NB4 (cell line): ENCODE results near the gene ADAM11.
"Not testable (repeated sequence)": the region's sequence is repeated elsewhere in the genome, so short reads cannot be mapped to it uniquely, and the experiment has no call there.

Source experiments
- DNase-seq: peaks from one replicate; pipeline ENCODE4 v3.0.0; 2010; ENCODE audit warnings: low read depth
- H3K4me3 ChIP-seq: one replicate; pipeline ENCODE4 v1.5.1; 2011; ENCODE audit warnings: mild to moderate bottlenecking, low read depth, low read length, moderate library complexity
- MAX ChIP-seq: IDR thresholded peaks from 2 replicates; pipeline ENCODE4 v1.6.1; 2011; ENCODE audit warnings: low read depth, low read length
- MYC ChIP-seq: IDR thresholded peaks from 2 replicates; pipeline ENCODE4 v1.6.1; 2011; ENCODE audit warnings: low read depth, low read length
- POLR2A ChIP-seq: IDR thresholded peaks from 2 replicates; pipeline ENCODE4 v1.6.1; 2011; ENCODE audit warnings: mild to moderate bottlenecking; ENCODE audit not compliant: insufficient read length; ENCODE audit errors: extremely low read depth
- TF ChIP-seq, protein P1 (sequence below): IDR thresholded peaks from one replicate; pipeline ENCODE4 v1.5.1; 2012; ENCODE audit warnings: low read depth, low read length

Gene ADAM11, protein sequence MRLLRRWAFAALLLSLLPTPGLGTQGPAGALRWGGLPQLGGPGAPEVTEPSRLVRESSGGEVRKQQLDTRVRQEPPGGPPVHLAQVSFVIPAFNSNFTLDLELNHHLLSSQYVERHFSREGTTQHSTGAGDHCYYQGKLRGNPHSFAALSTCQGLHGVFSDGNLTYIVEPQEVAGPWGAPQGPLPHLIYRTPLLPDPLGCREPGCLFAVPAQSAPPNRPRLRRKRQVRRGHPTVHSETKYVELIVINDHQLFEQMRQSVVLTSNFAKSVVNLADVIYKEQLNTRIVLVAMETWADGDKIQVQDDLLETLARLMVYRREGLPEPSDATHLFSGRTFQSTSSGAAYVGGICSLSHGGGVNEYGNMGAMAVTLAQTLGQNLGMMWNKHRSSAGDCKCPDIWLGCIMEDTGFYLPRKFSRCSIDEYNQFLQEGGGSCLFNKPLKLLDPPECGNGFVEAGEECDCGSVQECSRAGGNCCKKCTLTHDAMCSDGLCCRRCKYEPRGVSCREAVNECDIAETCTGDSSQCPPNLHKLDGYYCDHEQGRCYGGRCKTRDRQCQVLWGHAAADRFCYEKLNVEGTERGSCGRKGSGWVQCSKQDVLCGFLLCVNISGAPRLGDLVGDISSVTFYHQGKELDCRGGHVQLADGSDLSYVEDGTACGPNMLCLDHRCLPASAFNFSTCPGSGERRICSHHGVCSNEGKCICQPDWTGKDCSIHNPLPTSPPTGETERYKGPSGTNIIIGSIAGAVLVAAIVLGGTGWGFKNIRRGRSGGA

DNA sequence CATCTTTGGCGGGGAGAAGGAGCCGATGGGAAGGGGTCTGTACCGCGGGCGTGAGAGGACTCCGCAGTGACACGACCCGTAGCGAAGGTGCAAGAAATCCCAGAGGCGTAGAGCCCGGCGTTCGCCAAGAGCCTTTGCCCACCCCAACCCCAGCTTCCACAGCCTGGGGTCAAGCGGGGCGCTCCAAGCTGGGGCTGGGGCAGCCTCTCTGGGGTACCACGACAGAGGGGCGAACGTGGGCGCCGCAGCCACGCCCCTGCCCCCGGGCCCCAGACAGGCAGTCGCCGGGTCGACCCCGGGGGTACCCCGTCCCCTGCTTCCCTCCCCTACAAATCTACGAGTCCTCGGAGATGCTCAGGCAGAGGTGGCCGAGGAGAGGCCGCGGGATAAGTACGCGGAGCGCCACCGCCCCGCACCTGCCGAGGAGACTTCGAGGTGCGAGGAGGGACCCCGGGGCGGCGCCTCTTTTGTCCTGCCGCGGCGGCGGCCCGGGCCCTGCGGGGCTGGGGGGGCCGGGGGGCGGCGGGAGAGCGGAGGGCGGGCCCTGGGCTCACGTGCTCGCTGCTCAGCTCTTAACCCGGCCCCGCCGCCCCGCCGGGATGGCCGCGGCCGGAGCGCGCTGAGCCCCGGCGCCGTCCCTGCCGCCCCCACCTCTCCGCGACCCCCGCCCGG is at the start of gene ADAM11:
Gene ADAM11, plus strand, starts transcription at position 575 of the 672 bp plus-strand sequence. CDS start 212 bp downstream, outside the sequence.
- TF ChIP-seq POLR2A (no peak), MAX (no peak)
- TF ChIP-seq, protein P1, sequence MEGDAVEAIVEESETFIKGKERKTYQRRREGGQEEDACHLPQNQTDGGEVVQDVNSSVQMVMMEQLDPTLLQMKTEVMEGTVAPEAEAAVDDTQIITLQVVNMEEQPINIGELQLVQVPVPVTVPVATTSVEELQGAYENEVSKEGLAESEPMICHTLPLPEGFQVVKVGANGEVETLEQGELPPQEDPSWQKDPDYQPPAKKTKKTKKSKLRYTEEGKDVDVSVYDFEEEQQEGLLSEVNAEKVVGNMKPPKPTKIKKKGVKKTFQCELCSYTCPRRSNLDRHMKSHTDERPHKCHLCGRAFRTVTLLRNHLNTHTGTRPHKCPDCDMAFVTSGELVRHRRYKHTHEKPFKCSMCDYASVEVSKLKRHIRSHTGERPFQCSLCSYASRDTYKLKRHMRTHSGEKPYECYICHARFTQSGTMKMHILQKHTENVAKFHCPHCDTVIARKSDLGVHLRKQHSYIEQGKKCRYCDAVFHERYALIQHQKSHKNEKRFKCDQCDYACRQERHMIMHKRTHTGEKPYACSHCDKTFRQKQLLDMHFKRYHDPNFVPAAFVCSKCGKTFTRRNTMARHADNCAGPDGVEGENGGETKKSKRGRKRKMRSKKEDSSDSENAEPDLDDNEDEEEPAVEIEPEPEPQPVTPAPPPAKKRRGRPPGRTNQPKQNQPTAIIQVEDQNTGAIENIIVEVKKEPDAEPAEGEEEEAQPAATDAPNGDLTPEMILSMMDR = no peak
- H3K4me3 ChIP-seq = no peak within 1 kb of the TSS
- no peak for DNase-seq

- DNase-seq = no peak
- H3K4me3 ChIP-seq = no peak overlapping the region
- TF ChIP-seq POLR2A (no peak), MAX (no peak), MYC (no peak)
- TF ChIP-seq, protein P1 = no peak
These were observed 39.3 kb upstream of the ADAM11 start for GRCh38 chr17:44719444-44719843.

DNA sequence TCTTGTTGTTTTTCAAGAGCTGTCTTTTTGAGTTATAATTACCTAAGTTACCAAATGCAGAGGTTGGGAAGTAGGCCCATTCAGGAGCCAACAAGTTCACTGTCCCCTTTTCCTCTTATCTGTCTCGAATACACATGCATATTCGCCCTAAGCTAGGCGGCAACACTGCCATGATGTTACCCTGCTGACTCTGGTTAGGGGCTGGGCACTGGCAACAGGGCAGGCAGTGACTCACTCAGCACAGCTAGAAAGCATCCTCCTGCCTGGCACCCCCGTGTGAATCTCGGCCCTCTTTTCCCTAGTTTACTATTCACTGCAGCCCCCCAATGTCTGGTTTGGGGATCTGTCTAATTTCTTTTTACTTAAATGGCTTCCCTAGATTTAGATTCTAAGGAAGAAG is 36.5 kb upstream of the ADAM11 start:
- DNase-seq = no peak
- no peak overlapping the region for H3K4me3 ChIP-seq
- TF ChIP-seq POLR2A (no peak), MAX (no peak), MYC (no peak)
- TF ChIP-seq, protein P1 = no peak

- not testable (repeated sequence) for DNase-seq, H3K4me3 ChIP-seq
These were observed 32.7 kb upstream of the ADAM11 start for GRCh38 chr17:44726121-44726520.

DNA sequence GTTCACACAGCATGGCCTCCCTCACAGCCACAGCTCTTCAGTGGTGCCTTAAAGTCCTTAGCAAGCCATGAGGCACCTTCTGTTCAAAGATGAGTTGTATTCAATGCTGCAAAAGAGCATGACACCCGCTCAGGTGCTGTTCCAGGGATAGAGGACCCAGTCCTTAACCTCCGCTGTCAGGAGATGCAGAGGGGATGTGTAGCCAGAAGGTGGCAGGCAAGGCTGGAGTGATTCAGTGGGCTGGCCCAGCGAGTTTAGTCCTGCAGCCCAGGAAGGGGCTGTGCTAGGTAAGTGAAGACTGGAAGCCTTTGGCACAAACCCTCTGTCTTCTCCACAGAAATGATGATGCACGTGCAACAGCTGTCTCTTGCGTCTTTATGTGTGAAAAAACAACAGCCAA is 25.0 kb upstream of the ADAM11 start:
- TF ChIP-seq MAX = no peak
- TF ChIP-seq, protein P1 = peak; percentile 31
- peak; percentile 32 for DNase-seq
- no peak overlapping the region for H3K4me3 ChIP-seq

DNA sequence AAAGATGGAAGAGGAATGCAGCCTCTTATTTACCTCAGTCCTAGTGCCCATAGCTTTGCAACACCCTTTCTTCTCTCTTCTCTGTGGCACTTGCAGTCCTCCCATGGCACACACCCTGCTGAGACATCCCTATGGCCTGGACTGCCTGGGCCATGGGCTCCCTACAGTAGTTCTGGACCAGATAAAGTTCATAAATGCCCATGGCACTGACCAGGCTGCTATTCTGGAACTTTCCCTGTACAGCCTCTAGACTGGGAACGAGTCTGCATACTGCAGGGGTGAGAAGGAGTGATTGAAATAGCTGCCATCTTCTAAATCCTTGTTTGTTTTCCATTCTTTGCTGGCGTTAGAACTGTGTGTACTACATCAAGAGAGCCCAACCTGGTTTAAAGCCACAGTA is 24.5 kb upstream of the ADAM11 start:
- DNase-seq = no peak
- TF ChIP-seq, protein P1 = no peak
- TF ChIP-seq POLR2A (no peak), MYC (no peak), MAX (no peak)

More for the DNA sequence above, 24.5 kb upstream of the ADAM11 start:
- H3K4me3 ChIP-seq = no peak overlapping the region
